Measurements from ENCODE around the gene AXIN1.

The AXIN1 gene

GRCh38 chr16:285146-286055, 67.1 kb downstream of the AXIN1 start:
- TF ChIP-seq TEAD4 (IDR thresholded peaks at IDR 0.05) (no peak), USF1 (IDR thresholded peaks at IDR 0.05) (no peak), EGR1 (IDR thresholded peaks at IDR 0.05) (no peak), TAF1 (IDR thresholded peaks at IDR 0.05; ENCODE audit: low read depth) (no peak), CEBPB (IDR thresholded peaks at IDR 0.05) (no peak), REST (IDR thresholded peaks at IDR 0.05; ENCODE audit: low read depth) (no peak), FOXM1 (IDR thresholded peaks at IDR 0.05; ENCODE audit: borderline replicate concordance, low read depth) (no peak), RAD21 (IDR thresholded peaks at IDR 0.05; ENCODE audit: low read depth) (no peak), YY1 (IDR thresholded peaks at IDR 0.05; ENCODE audit: low read depth) (no peak), NFIC (IDR thresholded peaks at IDR 0.05) (no peak), CREB1 (IDR thresholded peaks at IDR 0.05; ENCODE audit: low read depth) (no peak), ZBTB7A (IDR thresholded peaks at IDR 0.05; ENCODE audit: low read depth) (no peak), MAX (IDR thresholded peaks at IDR 0.05) (no peak), EP300 (IDR thresholded peaks at IDR 0.05; ENCODE audit: borderline replicate concordance) (no peak), TCF12 (IDR thresholded peaks at IDR 0.05; ENCODE audit: low read depth) (no peak)

- TF ChIP-seq ZBTB7A (IDR thresholded peaks at IDR 0.05; ENCODE audit: low read depth) (no peak), MAX (IDR thresholded peaks at IDR 0.05) (no peak), EP300 (IDR thresholded peaks at IDR 0.05; ENCODE audit: borderline replicate concordance) (no peak), FOXM1 (IDR thresholded peaks at IDR 0.05; ENCODE audit: borderline replicate concordance, low read depth) (no peak), TCF12 (IDR thresholded peaks at IDR 0.05; ENCODE audit: low read depth) (no peak), USF1 (IDR thresholded peaks at IDR 0.05) (no peak), RAD21 (IDR thresholded peaks at IDR 0.05; ENCODE audit: low read depth) (no peak), TAF1 (IDR thresholded peaks at IDR 0.05; ENCODE audit: low read depth) (no peak), NFIC (IDR thresholded peaks at IDR 0.05) (no peak), EGR1 (IDR thresholded peaks at IDR 0.05) (no peak)
Measured at GRCh38 chr16:284204-285120, 68.1 kb downstream of the AXIN1 start.

GRCh38 chr16:283033-283805, 69.3 kb downstream of the AXIN1 start, which contains the start of gene PDIA2:
Gene PDIA2 (plus strand): TSS chr16:283164. CDS start chr16:283170, 6 bp downstream.
- TF ChIP-seq TAF1 (IDR thresholded peaks at IDR 0.05; ENCODE audit: low read depth) (no peak), YY1 (IDR thresholded peaks at IDR 0.05; ENCODE audit: low read depth) (no peak), FOXM1 (IDR thresholded peaks at IDR 0.05; ENCODE audit: borderline replicate concordance, low read depth) (no peak), CEBPB (IDR thresholded peaks at IDR 0.05) (no peak), RAD21 (IDR thresholded peaks at IDR 0.05; ENCODE audit: low read depth) (no peak), USF1 (IDR thresholded peaks at IDR 0.05) (no peak), CREB1 (IDR thresholded peaks at IDR 0.05; ENCODE audit: low read depth) (no peak), ZBTB7A (IDR thresholded peaks at IDR 0.05; ENCODE audit: low read depth) (no peak), EP300 (IDR thresholded peaks at IDR 0.05; ENCODE audit: borderline replicate concordance) (no peak), REST (IDR thresholded peaks at IDR 0.05; ENCODE audit: low read depth) (no peak), NFIC (IDR thresholded peaks at IDR 0.05) (no peak)

GRCh38 chr16:282491-282890, 70.0 kb downstream of the AXIN1 start:
- TF ChIP-seq ZBTB7A (IDR thresholded peaks at IDR 0.05; ENCODE audit: low read depth) (no peak), RAD21 (IDR thresholded peaks at IDR 0.05; ENCODE audit: low read depth) (no peak), TEAD4 (IDR thresholded peaks at IDR 0.05) (no peak), MAX (IDR thresholded peaks at IDR 0.05) (no peak), EGR1 (IDR thresholded peaks at IDR 0.05) (no peak), CREB1 (IDR thresholded peaks at IDR 0.05; ENCODE audit: low read depth) (no peak), FOXM1 (IDR thresholded peaks at IDR 0.05; ENCODE audit: borderline replicate concordance, low read depth) (no peak), EP300 (IDR thresholded peaks at IDR 0.05; ENCODE audit: borderline replicate concordance) (no peak), NFIC (IDR thresholded peaks at IDR 0.05) (no peak), USF1 (IDR thresholded peaks at IDR 0.05) (no peak), REST (IDR thresholded peaks at IDR 0.05; ENCODE audit: low read depth) (no peak), TCF12 (IDR thresholded peaks at IDR 0.05; ENCODE audit: low read depth) (no peak), TAF1 (IDR thresholded peaks at IDR 0.05; ENCODE audit: low read depth) (no peak), YY1 (IDR thresholded peaks at IDR 0.05; ENCODE audit: low read depth) (no peak), CEBPB (IDR thresholded peaks at IDR 0.05) (no peak)

Data from Ishikawa (cell line).